ENCODE measurements around the gene ABCG1. TPM values are rescaled to one million over a fixed set of nuclear protein-coding genes. Genes with fewer than 3 reads are reported as not detected.
A peak's percentile ranks its signal among the peaks of the same experiment; 100 is the strongest.

ABCG1 gene
- total RNA-seq, 3 donors from 2014 or later = 44.4 to 67.0 (median 56.8) TPM

GRCh38 chr21:42321845-42322244, 102.9 kb downstream of the ABCG1 start:
- ATAC-seq (no peak), DNase-seq (no peak)
- intact Hi-C loops (cut with DNase I, micrococcal nuclease) = no loop called here
- no peak overlapping the region for H3K4me3 ChIP-seq
- H3K4me1 ChIP-seq (ENCODE audit: low read depth) = peaks cover 7% of the 10 kb centered on the region
- TF ChIP-seq, protein P1, sequence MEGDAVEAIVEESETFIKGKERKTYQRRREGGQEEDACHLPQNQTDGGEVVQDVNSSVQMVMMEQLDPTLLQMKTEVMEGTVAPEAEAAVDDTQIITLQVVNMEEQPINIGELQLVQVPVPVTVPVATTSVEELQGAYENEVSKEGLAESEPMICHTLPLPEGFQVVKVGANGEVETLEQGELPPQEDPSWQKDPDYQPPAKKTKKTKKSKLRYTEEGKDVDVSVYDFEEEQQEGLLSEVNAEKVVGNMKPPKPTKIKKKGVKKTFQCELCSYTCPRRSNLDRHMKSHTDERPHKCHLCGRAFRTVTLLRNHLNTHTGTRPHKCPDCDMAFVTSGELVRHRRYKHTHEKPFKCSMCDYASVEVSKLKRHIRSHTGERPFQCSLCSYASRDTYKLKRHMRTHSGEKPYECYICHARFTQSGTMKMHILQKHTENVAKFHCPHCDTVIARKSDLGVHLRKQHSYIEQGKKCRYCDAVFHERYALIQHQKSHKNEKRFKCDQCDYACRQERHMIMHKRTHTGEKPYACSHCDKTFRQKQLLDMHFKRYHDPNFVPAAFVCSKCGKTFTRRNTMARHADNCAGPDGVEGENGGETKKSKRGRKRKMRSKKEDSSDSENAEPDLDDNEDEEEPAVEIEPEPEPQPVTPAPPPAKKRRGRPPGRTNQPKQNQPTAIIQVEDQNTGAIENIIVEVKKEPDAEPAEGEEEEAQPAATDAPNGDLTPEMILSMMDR (IDR thresholded peaks at IDR 0.05) = no peak
- H3K36me3 ChIP-seq (ENCODE audit: low read depth) = no peaks in the 10 kb centered on the region
- no peaks in the 10 kb centered on the region for H3K9me3 ChIP-seq

- TF ChIP-seq, protein P1 (IDR thresholded peaks at IDR 0.05) = no peak
- Histone ChIP-seq H3K4me1 (ENCODE audit: low read depth) (peaks cover 3% of the 10 kb centered on the region), H3K4me3 (no peak overlapping the region), H3K36me3 (ENCODE audit: low read depth) (no peaks in the 10 kb centered on the region), H3K9me3 (no peaks in the 10 kb centered on the region)
- intact Hi-C loops (cut with DNase I, micrococcal nuclease) = no loop called here
- no peak for ATAC-seq
- DNase-seq = no peak
Observed at GRCh38 chr21:42324896-42325295, 106.0 kb downstream of the ABCG1 start.

DNA sequence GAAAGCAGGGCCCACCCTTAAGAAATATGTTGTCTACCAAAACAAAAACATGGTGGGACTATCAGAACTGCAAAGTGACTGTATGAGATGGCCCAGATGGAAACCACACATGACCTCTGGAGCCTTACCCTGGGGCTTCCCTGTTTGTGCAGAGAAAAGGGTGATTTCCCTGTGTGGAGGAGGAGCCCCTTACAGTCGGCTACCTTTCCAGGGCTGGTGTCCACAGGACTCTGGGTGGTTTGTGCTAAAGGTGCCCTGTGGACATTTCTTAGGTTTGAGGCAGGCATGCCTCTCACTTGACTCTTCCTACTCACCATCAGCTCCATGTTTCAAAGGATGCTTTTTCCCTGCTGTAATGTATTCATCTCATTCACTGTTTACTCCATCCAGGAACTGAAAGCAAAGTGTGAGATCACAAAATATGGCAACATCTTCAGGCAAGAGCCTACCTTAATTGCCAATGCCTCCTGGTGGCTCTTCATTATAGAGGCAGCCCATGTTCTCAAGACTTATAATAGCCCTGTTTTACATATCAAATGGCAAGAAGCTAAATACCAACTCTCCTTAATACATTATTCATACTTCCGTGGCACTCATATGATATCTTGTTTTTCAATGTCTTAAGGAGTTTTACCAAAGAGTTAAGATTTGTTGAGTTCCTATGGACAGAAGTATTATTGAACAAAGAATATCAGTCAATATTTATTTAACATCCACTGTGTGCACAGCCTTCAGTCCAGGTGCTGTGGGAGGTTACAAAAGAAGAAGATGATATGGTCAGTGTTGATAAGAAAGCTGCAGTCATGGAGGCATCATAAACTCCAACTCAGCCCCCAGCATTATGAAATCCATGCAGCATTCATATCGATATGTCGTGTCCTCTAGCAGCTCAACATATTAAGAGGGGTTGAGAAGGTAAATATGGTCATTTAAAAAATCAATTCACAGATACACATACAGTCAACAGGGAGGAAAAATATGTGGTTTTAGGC, 111.7 kb downstream of the ABCG1 start:
- DNase-seq (peak in 1 of 3 donors; percentile 1), ATAC-seq (peak; percentile 21)
- H3K4me3 ChIP-seq = no peak overlapping the region
- intact Hi-C loops (cut with DNase I, micrococcal nuclease) = no loop called here
- no peaks in the 10 kb centered on the region for H3K9me3 ChIP-seq
- TF ChIP-seq, protein P1 (IDR thresholded peaks at IDR 0.05) = no peak
- no peaks in the 10 kb centered on the region for H3K36me3 ChIP-seq (ENCODE audit: low read depth)
- H3K4me1 ChIP-seq (ENCODE audit: low read depth) = peaks cover 9% of the 10 kb centered on the region

- no peak for DNase-seq
Observed at GRCh38 chr21:42331660-42332059, 112.7 kb downstream of the ABCG1 start.

GRCh38 chr21:42332557-42333317, 113.8 kb downstream of the ABCG1 start:
- ATAC-seq (peak; percentile 85), DNase-seq (peak in 2 of 3 donors; percentile 59 to 71)
- no peaks in the 10 kb centered on the region for H3K9me3 ChIP-seq
- H3K4me3 ChIP-seq = no peak overlapping the region
- peaks cover 12% of the 10 kb centered on the region for H3K4me1 ChIP-seq (ENCODE audit: low read depth)
- H3K36me3 ChIP-seq (ENCODE audit: low read depth) = no peaks in the 10 kb centered on the region
- intact Hi-C loops (cut with DNase I, micrococcal nuclease) = no loop called here
- TF ChIP-seq, protein P1 (IDR thresholded peaks at IDR 0.05) = no peak

More at GRCh38 chr21:42331660-42332059, 112.7 kb downstream of the ABCG1 start:
- Histone ChIP-seq H3K9me3 (no peaks in the 10 kb centered on the region), H3K36me3 (ENCODE audit: low read depth) (no peaks in the 10 kb centered on the region), H3K4me1 (ENCODE audit: low read depth) (peaks cover 9% of the 10 kb centered on the region), H3K4me3 (no peak overlapping the region)
- ATAC-seq = no peak
- intact Hi-C loops (cut with DNase I, micrococcal nuclease) = no loop called here
- TF ChIP-seq, protein P1 (IDR thresholded peaks at IDR 0.05) = no peak
